Nephron progenitor cell (in vitro differentiated cells): Measurements from ENCODE around the gene ZBTB43.

Experiments used
- DNase-seq: peaks from one replicate; pipeline ENCODE4 v3.0.0; 2021
- H3K27ac Mint-ChIP-seq: 2 replicates; pipeline ENCODE4 v1.8.0; 2021; ENCODE audit warnings: mild to moderate bottlenecking, moderate library complexity, mixed read lengths
- H3K27me3 Mint-ChIP-seq: 2 replicates; pipeline ENCODE4 v1.8.0; 2021; ENCODE audit warnings: mild to moderate bottlenecking, low read depth, mixed read lengths; ENCODE audit not compliant: poor library complexity
- H3K36me3 Mint-ChIP-seq: 2 replicates; pipeline ENCODE4 v1.8.0; 2021; ENCODE audit warnings: low read depth, mixed read lengths
- H3K4me1 Mint-ChIP-seq: 2 replicates; pipeline ENCODE4 v1.8.0; 2021; ENCODE audit warnings: mixed read lengths
- H3K4me3 Mint-ChIP-seq: 2 replicates; pipeline ENCODE4 v1.8.0; 2021; ENCODE audit warnings: mild to moderate bottlenecking, moderate library complexity, mixed read lengths
- H3K9me3 Mint-ChIP-seq: 2 replicates; pipeline ENCODE4 v1.8.0; 2021; ENCODE audit warnings: mild to moderate bottlenecking, moderate library complexity, mixed read lengths
- CTCF ChIP-seq: fragments of 200-600 bp; sonication (generic); IDR thresholded peaks from 2 replicates; pipeline ENCODE4 v1.5.0; 2021; ENCODE audit warnings: antibody characterized with exemption

Gene ZBTB43

GRCh38 chr9:126788634-126789349 lies 16.0 kb upstream of the ZBTB43 start:
- Mint-ChIP-seq H3K27me3 (peaks cover 79% of the 10 kb centered on the region), H3K27ac (no peak overlapping the region), H3K4me3 (no peak overlapping the region), H3K36me3 (no peaks in the 10 kb centered on the region), H3K9me3 (no peaks in the 10 kb centered on the region), H3K4me1 (peaks cover 11% of the 10 kb centered on the region)
- DNase-seq, result no peak
- no peak for TF ChIP-seq CTCF

GRCh38 chr9:126790561-126790960 lies 14.3 kb upstream of the ZBTB43 start:
- DNase-seq, result no peak
- no peak overlapping the region for H3K27ac Mint-ChIP-seq
- H3K4me1 Mint-ChIP-seq, result peaks cover 21% of the 10 kb centered on the region
- H3K27me3 Mint-ChIP-seq, result peaks cover 79% of the 10 kb centered on the region
- no peaks in the 10 kb centered on the region for H3K36me3 Mint-ChIP-seq
- no peak overlapping the region for H3K4me3 Mint-ChIP-seq
- peaks cover 11% of the 10 kb centered on the region for H3K9me3 Mint-ChIP-seq
- TF ChIP-seq CTCF, result no peak

GRCh38 chr9:126791406-126792230 lies 13.2 kb upstream of the ZBTB43 start:
- DNase-seq, result no peak
- H3K4me3 Mint-ChIP-seq, result no peak overlapping the region
- no peaks in the 10 kb centered on the region for H3K36me3 Mint-ChIP-seq
- TF ChIP-seq CTCF, result no peak
- peaks cover 18% of the 10 kb centered on the region for H3K9me3 Mint-ChIP-seq
- peak overlapping the region; percentile 90 for H3K27ac Mint-ChIP-seq
- peaks cover 21% of the 10 kb centered on the region for H3K4me1 Mint-ChIP-seq
- H3K27me3 Mint-ChIP-seq, result peaks cover 68% of the 10 kb centered on the region

- H3K9me3 Mint-ChIP-seq, result peaks cover 18% of the 10 kb centered on the region
- no peak for DNase-seq
- peaks cover 54% of the 10 kb centered on the region for H3K27me3 Mint-ChIP-seq
- TF ChIP-seq CTCF, result no peak
- H3K36me3 Mint-ChIP-seq, result no peaks in the 10 kb centered on the region
- no peak overlapping the region for H3K27ac Mint-ChIP-seq
- peaks cover 21% of the 10 kb centered on the region for H3K4me1 Mint-ChIP-seq
- no peak overlapping the region for H3K4me3 Mint-ChIP-seq
Observed at GRCh38 chr9:126793686-126794417, 11.0 kb upstream of the ZBTB43 start.

GRCh38 chr9:126794441-126794840 lies 10.4 kb upstream of the ZBTB43 start:
- Mint-ChIP-seq H3K27ac (no peak overlapping the region), H3K9me3 (peaks cover 18% of the 10 kb centered on the region), H3K36me3 (no peaks in the 10 kb centered on the region), H3K4me3 (no peak overlapping the region), H3K4me1 (peaks cover 21% of the 10 kb centered on the region), H3K27me3 (peaks cover 49% of the 10 kb centered on the region)
- DNase-seq, result no peak
- TF ChIP-seq CTCF, result no peak
